ENCODE results near the gene CASKIN1. TPM values are rescaled to one million over a fixed set of nuclear protein-coding genes. Genes with fewer than 3 reads are reported as not detected.
"Not testable (repeated sequence)": the region's sequence is repeated elsewhere in the genome, so short reads cannot be mapped to it uniquely, and the experiment has no call there.

Gene CASKIN1
- polyA plus RNA-seq, 1 donor (not counting 4 experiments of a cell fraction or from before 2014, with no cell fraction given): 0.04 TPM

DNA sequence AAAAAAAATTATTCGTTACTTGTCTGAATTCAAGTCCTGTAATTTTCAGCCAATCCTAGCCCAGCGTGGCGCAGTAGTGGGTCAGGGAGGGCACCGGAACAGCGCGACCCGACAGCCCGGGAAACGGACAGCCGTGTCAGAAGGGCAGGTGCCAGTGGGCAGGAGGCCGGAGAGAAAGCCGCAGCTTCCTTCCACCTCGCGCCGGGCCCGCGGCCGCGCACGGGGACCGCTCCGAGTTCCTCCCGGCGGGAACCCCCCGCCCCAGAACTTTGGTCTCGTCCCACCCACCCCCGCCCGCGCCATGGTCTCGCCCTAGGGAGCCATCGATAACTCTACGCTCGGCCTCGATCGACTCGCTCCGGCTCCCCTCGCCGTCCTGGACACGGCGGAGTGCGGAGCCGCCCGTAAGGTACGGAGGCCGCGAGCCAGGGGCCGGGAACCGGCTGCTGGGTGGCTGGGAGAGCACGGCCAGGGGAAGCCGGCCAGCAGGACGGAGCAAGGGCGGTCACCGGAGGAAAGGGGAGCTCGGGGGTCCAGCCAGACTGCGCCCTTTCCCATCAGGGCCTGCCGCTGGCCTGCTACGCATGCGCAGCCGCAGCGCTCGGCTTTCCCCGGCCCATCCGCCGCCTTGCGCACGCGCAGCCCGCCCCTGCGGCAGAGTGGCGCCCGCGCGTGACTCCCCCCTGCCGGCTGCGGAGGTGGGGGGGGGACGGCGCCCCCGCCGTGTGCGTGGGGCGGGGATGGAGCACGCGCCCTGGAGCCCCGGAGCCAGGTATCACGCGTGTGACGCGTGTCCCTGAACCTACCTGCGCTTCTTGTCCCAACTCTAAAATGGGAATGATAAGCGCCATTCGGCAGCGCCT is 8.9 kb upstream of the CASKIN1 start, which contains the start of gene MLST8:
MLST8 (plus strand) TSS at position 351 of the 863 bp plus-strand sequence. CDS start 632 bp downstream, outside the sequence.
- dilution Hi-C loops (cut with MboI; ENCODE audit: extremely low pct_ligation_motif_present, low sequenced_read_pairs): no loop called here
- H3K79me2 ChIP-seq (ENCODE audit: control insufficient read depth, insufficient read depth, low read length): peaks cover 7% of the 10 kb centered on the region
- H4K20me1 ChIP-seq (ENCODE audit: control insufficient read depth, extremely low read depth, insufficient read depth, low read length): no peaks in the 10 kb centered on the region
- H3K4me2 ChIP-seq (ENCODE audit: control insufficient read depth, extremely low read depth, insufficient read depth, low read depth, low read length): peak within 1 kb of the TSS; percentile 89
- peaks cover 12% of the 10 kb centered on the region in 2 experiments for H3K36me3 ChIP-seq (ENCODE audit: control insufficient read depth in 2 of 2, extremely low read depth in 1 of 2, insufficient read depth in 2 of 2, low read length in 2 of 2)
- TF ChIP-seq, protein P1, sequence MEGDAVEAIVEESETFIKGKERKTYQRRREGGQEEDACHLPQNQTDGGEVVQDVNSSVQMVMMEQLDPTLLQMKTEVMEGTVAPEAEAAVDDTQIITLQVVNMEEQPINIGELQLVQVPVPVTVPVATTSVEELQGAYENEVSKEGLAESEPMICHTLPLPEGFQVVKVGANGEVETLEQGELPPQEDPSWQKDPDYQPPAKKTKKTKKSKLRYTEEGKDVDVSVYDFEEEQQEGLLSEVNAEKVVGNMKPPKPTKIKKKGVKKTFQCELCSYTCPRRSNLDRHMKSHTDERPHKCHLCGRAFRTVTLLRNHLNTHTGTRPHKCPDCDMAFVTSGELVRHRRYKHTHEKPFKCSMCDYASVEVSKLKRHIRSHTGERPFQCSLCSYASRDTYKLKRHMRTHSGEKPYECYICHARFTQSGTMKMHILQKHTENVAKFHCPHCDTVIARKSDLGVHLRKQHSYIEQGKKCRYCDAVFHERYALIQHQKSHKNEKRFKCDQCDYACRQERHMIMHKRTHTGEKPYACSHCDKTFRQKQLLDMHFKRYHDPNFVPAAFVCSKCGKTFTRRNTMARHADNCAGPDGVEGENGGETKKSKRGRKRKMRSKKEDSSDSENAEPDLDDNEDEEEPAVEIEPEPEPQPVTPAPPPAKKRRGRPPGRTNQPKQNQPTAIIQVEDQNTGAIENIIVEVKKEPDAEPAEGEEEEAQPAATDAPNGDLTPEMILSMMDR (optimal IDR thresholded peaks at IDR 0.05 in 1 of 3, IDR thresholded peaks at IDR 0.05 in 1 of 3, conservative IDR thresholded peaks at IDR 0.05 in 1 of 3; ENCODE audit: extremely low read depth in 1 of 3, insufficient read depth in 2 of 3, low read length in 3 of 3): peak in 2 of 3 experiments; percentile 4 to 32
- no peak for TF ChIP-seq EZH2 (IDR thresholded peaks at IDR 0.05; ENCODE audit: low read length)
- H3K9me3 ChIP-seq (ENCODE audit: control insufficient read depth, low read depth, low read length): no peaks in the 10 kb centered on the region
- no peaks in the 10 kb centered on the region for H3K27me3 ChIP-seq (ENCODE audit: control insufficient read depth, extremely low read depth, insufficient read depth, low read length)
- peak within 1 kb of the TSS; percentile 97 for H2AFZ ChIP-seq (ENCODE audit: control insufficient read depth, low read length)
- peak within 1 kb of the TSS; percentile 93 for H3K9ac ChIP-seq (ENCODE audit: control insufficient read depth, extremely low read depth, insufficient read depth, low read length)
- peak within 1 kb of the TSS; percentile 84 for H3K27ac ChIP-seq (ENCODE audit: control insufficient read depth, insufficient read depth, low read length)
- no peak for FAIRE-seq
- DNase-seq (ENCODE audit: low read depth, low spot score): no peak
- H3K4me3 ChIP-seq (ENCODE audit: control insufficient read depth in 2 of 3, extremely low read depth in 1 of 3, insufficient read depth in 2 of 3, low read depth in 1 of 3, low read length in 3 of 3): peak within 1 kb of the TSS; percentile 73 to 95 (median 77)
- no peaks in the 10 kb centered on the region for H3K9me1 ChIP-seq (ENCODE audit: control insufficient read depth, extremely low read depth, insufficient read depth, low read length)
- H3K4me1 ChIP-seq (ENCODE audit: control insufficient read depth, extremely low read depth, insufficient read depth, low read length): peaks cover 9% of the 10 kb centered on the region

DNA sequence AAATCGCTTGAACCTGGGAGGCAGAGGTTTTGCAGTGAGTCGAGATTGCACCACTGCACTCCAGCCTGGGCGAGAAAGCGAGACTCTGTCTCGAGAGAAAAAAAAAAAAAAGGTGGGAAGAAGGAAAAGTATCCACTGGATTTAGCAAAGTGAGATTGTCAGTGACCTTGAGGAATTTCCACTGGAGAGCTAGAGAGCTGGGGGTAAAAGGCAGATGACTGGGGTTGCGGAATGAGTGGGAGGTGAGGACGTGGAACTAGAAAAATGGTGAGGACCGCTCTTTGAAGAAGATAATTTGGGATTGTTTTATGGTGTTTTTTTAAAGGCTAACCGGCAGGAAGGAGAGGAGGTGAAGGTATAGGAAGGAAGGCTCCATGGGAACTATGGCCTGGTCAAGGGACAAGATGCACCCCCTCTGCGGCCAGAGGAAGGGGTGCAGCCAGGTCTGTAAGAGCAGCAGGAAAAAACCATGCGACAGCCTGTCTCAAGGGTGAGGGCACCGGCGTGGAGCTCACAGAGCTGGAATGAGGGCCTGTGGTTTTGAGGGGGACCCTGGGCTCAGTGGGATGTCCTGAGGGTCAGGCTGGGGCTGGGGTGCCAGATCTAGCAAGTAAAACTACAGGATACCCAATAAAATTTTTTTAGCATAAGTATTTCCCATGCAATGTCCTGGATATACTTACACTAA is 8.2 kb upstream of the CASKIN1 start:
- dilution Hi-C loops (cut with MboI; ENCODE audit: extremely low pct_ligation_motif_present, low sequenced_read_pairs): no loop called here
- no peak for TF ChIP-seq EZH2 (IDR thresholded peaks at IDR 0.05; ENCODE audit: low read length)
- TF ChIP-seq, protein P1 (optimal IDR thresholded peaks at IDR 0.05 in 1 of 3, IDR thresholded peaks at IDR 0.05 in 1 of 3, conservative IDR thresholded peaks at IDR 0.05 in 1 of 3; ENCODE audit: extremely low read depth in 1 of 3, insufficient read depth in 2 of 3, low read length in 3 of 3): no peak
- H3K27ac ChIP-seq (ENCODE audit: control insufficient read depth, insufficient read depth, low read length): peak overlapping the region; percentile 84
- no peaks in the 10 kb centered on the region for H3K9me1 ChIP-seq (ENCODE audit: control insufficient read depth, extremely low read depth, insufficient read depth, low read length)
- H3K4me3 ChIP-seq (ENCODE audit: control insufficient read depth in 2 of 3, extremely low read depth in 1 of 3, insufficient read depth in 2 of 3, low read depth in 1 of 3, low read length in 3 of 3): peak overlapping the region; percentile 73 to 95 (median 77)
- H3K79me2 ChIP-seq (ENCODE audit: control insufficient read depth, insufficient read depth, low read length): peaks cover 7% of the 10 kb centered on the region
- H3K9ac ChIP-seq (ENCODE audit: control insufficient read depth, extremely low read depth, insufficient read depth, low read length): peak overlapping the region; percentile 93
- no peak for FAIRE-seq
- peaks cover 9% of the 10 kb centered on the region for H3K4me1 ChIP-seq (ENCODE audit: control insufficient read depth, extremely low read depth, insufficient read depth, low read length)
- H2AFZ ChIP-seq (ENCODE audit: control insufficient read depth, low read length): peak overlapping the region; percentile 92
- peak overlapping the region; percentile 89 for H3K4me2 ChIP-seq (ENCODE audit: control insufficient read depth, extremely low read depth, insufficient read depth, low read depth, low read length)
- H3K36me3 ChIP-seq (ENCODE audit: control insufficient read depth in 2 of 2, extremely low read depth in 1 of 2, insufficient read depth in 2 of 2, low read length in 2 of 2): peaks cover 12% of the 10 kb centered on the region in 2 experiments
- no peaks in the 10 kb centered on the region for H4K20me1 ChIP-seq (ENCODE audit: control insufficient read depth, extremely low read depth, insufficient read depth, low read length)
- H3K9me3 ChIP-seq (ENCODE audit: control insufficient read depth, low read depth, low read length): no peaks in the 10 kb centered on the region
- DNase-seq (ENCODE audit: low read depth, low spot score): no peak
- no peaks in the 10 kb centered on the region for H3K27me3 ChIP-seq (ENCODE audit: control insufficient read depth, extremely low read depth, insufficient read depth, low read length)

- H3K4me3 ChIP-seq (ENCODE audit: control insufficient read depth in 2 of 3, extremely low read depth in 1 of 3, insufficient read depth in 2 of 3, low read depth in 1 of 3, low read length in 3 of 3); H4K20me1 ChIP-seq (ENCODE audit: control insufficient read depth, extremely low read depth, insufficient read depth, low read length); H3K27me3 ChIP-seq (ENCODE audit: control insufficient read depth, extremely low read depth, insufficient read depth, low read length); dilution Hi-C loops (cut with MboI; ENCODE audit: extremely low pct_ligation_motif_present, low sequenced_read_pairs); H3K4me2 ChIP-seq (ENCODE audit: control insufficient read depth, extremely low read depth, insufficient read depth, low read depth, low read length); H3K9me3 ChIP-seq (ENCODE audit: control insufficient read depth, low read depth, low read length); H3K9ac ChIP-seq (ENCODE audit: control insufficient read depth, extremely low read depth, insufficient read depth, low read length); H3K9me1 ChIP-seq (ENCODE audit: control insufficient read depth, extremely low read depth, insufficient read depth, low read length); H3K27ac ChIP-seq (ENCODE audit: control insufficient read depth, insufficient read depth, low read length); H2AFZ ChIP-seq (ENCODE audit: control insufficient read depth, low read length); H3K79me2 ChIP-seq (ENCODE audit: control insufficient read depth, insufficient read depth, low read length); FAIRE-seq; DNase-seq (ENCODE audit: low read depth, low spot score): not testable (repeated sequence)
- H3K36me3 ChIP-seq (ENCODE audit: control insufficient read depth in 2 of 2, extremely low read depth in 1 of 2, insufficient read depth in 2 of 2, low read length in 2 of 2): peaks cover 4 to 11% of the 10 kb centered on the region in 2 experiments
- peaks cover 14% of the 10 kb centered on the region for H3K4me1 ChIP-seq (ENCODE audit: control insufficient read depth, extremely low read depth, insufficient read depth, low read length)
Measured at GRCh38 chr16:2203119-2203688, 6.8 kb upstream of the CASKIN1 start.

Data from keratinocyte (primary cell).